HepG2 (cell line): ENCODE measurements around the gene PEAK3. TPM values are rescaled to one million over a fixed set of nuclear protein-coding genes. Genes with fewer than 3 reads are reported as not detected.
A peak's percentile ranks its signal among the peaks of the same experiment; 100 is the strongest.

Experiments used
- ATF7-NPFF ChIP-seq: sonication (generic); formaldehyde crosslinking; IDR thresholded peaks from 2 replicates; pipeline ENCODE4 v1.8.1; 2023; ENCODE audit warnings: mild to moderate bottlenecking, low read depth, missing genetic modification reagents, moderate library complexity
- BCL6 ChIP-seq: IDR thresholded peaks from 2 replicates; pipeline ENCODE4 v1.6.1; 2016; ENCODE audit warnings: missing genetic modification reagents, missing compliant biosample characterization
- CCDC6 ChIP-seq: sonication (generic); formaldehyde crosslinking; IDR thresholded peaks from 2 replicates; pipeline ENCODE4 v1.8.1; 2022; ENCODE audit warnings: mild to moderate bottlenecking, missing genetic modification reagents, moderate library complexity
- CEBPB ChIP-seq: IDR thresholded peaks from 2 replicates; pipeline ENCODE4 v1.6.1; 2011; ENCODE audit warnings: low read depth, low read length, improper control_type of control experiment, borderline replicate concordance
- GATAD1 ChIP-seq: IDR thresholded peaks from 2 replicates; pipeline ENCODE4 v1.6.1; 2016; ENCODE audit warnings: missing genetic modification reagents, missing compliant biosample characterization
- GFI1 ChIP-seq: sonication (generic); formaldehyde crosslinking; IDR thresholded peaks from 2 replicates; pipeline ENCODE4 v1.5.0; 2020; ENCODE audit warnings: missing genetic modification reagents, mild to moderate bottlenecking, borderline replicate concordance
- HDAC1 ChIP-seq: sonication (generic); formaldehyde crosslinking; IDR thresholded peaks from 2 replicates; pipeline ENCODE4 v1.5.1; 2020; ENCODE audit warnings: mild to moderate bottlenecking, missing genetic modification reagents
- KMT2B ChIP-seq: IDR thresholded peaks from 2 replicates; pipeline ENCODE4 v1.6.1; 2016; ENCODE audit warnings: missing genetic modification reagents, missing compliant biosample characterization
- PHF21A ChIP-seq: sonication (generic); formaldehyde crosslinking; IDR thresholded peaks from 2 replicates; pipeline ENCODE4 v1.5.0; 2020; ENCODE audit warnings: mild to moderate bottlenecking, missing genetic modification reagents
- RAD21 ChIP-seq: fragments of 450-650 bp; formaldehyde crosslinking; IDR thresholded peaks from 2 replicates; pipeline ENCODE4 v1.5.0; 2020; ENCODE audit warnings: mild to moderate bottlenecking
- RCOR2 ChIP-seq: IDR thresholded peaks from 2 replicates; pipeline ENCODE4 v1.6.1; 2016; ENCODE audit warnings: missing biosample characterization, missing genetic modification reagents
- SIX4 ChIP-seq: sonication (generic); formaldehyde crosslinking; IDR thresholded peaks from 2 replicates; pipeline ENCODE4 v1.4.0; 2020; ENCODE audit warnings: missing genetic modification reagents
- SNAPC2 ChIP-seq: sonication (generic); formaldehyde crosslinking; IDR thresholded peaks from 2 replicates; pipeline ENCODE4 v1.8.1; 2022; ENCODE audit warnings: mild to moderate bottlenecking, missing genetic modification reagents
- SP1 ChIP-seq, 2 experiments: fragments of 450-650 bp in 1 of 2; sonication (generic) in 1 of 2; formaldehyde crosslinking in 1 of 2; IDR thresholded peaks; 2 replicates each; pipeline versions ENCODE4 v1.4.0 to v1.6.1; 2016 to 2020; ENCODE audit warnings: missing genetic modification reagents in 1 of 2
- TAF15 ChIP-seq: fragments of 200-400 bp; formaldehyde crosslinking; IDR thresholded peaks from one replicate; pipeline ENCODE4 v1.6.1; 2018; ENCODE audit warnings: mild to moderate bottlenecking, low read depth, low read length; ENCODE audit not compliant: poor library complexity, severe bottlenecking
- TBX2 ChIP-seq: sonication (generic); formaldehyde crosslinking; IDR thresholded peaks from 2 replicates; pipeline ENCODE4 v1.5.0; 2020; ENCODE audit warnings: missing genetic modification reagents, mild to moderate bottlenecking, borderline replicate concordance
- ZFAT ChIP-seq: sonication (generic); formaldehyde crosslinking; conservative IDR thresholded peaks from 2 replicates; pipeline ENCODE4 v1.8.1; 2023; ENCODE audit warnings: missing genetic modification reagents, inconsistent platforms
- ZNF225 ChIP-seq: sonication (generic); formaldehyde crosslinking; IDR thresholded peaks from 2 replicates; pipeline ENCODE4 v1.4.0; 2020; ENCODE audit warnings: mild to moderate bottlenecking, missing genetic modification reagents
- ZNF3 ChIP-seq: IDR thresholded peaks from 2 replicates; pipeline ENCODE4 v1.7.0; 2017; ENCODE audit warnings: inconsistent platforms
- ZNF619 ChIP-seq: sonication (generic); formaldehyde crosslinking; IDR thresholded peaks from 2 replicates; pipeline ENCODE4 v1.4.0; 2020; ENCODE audit warnings: mild to moderate bottlenecking, missing genetic modification reagents
- ZNF652 ChIP-seq: IDR thresholded peaks from 2 replicates; pipeline ENCODE4 v1.6.1; 2016; ENCODE audit warnings: low read depth, borderline replicate concordance
- ZNF7 ChIP-seq: IDR thresholded peaks from 2 replicates; pipeline ENCODE4 v1.6.1; 2016; ENCODE audit warnings: missing biosample characterization, missing genetic modification reagents
- ZNF788 ChIP-seq: sonication (generic); formaldehyde crosslinking; IDR thresholded peaks from 2 replicates; pipeline ENCODE4 v1.5.0; 2020; ENCODE audit warnings: mild to moderate bottlenecking, missing genetic modification reagents, borderline replicate concordance
- ZNF841 ChIP-seq: sonication (generic); formaldehyde crosslinking; IDR thresholded peaks from 2 replicates; pipeline ENCODE4 v1.8.1; 2023; ENCODE audit warnings: missing genetic modification reagents, borderline replicate concordance
- polyA plus RNA-seq, 8 experiments: library from polyadenylated mRNA; depleted of rRNA in 3 of 8; stranded (reverse) in 7 of 8; unstranded in 1 of 8; fragments of >200 nt; fragmentation: Illumina TruSeq in 4 of 8; extraction: Trizol in 4 of 8; gene quantifications; 2 replicates each; pipeline versions ENCODE4 v1.2.1 to v1.2.3, GENCODE V29; 2011 to 2016; ENCODE audit warnings: low read depth in 4 of 8, missing spikeins in 1 of 8, mixed read lengths in 1 of 8; ENCODE audit not compliant: insufficient read depth in 1 of 8
- total RNA-seq, 5 experiments: library from RNA; depleted of rRNA; stranded (reverse); fragments of >200 nt; fragmentation: Illumina TruSeq; extraction: Trizol; gene quantifications; 2 replicates each; pipeline ENCODE4 v1.2.3, GENCODE V29; 2016; ENCODE audit warnings: low read depth in 1 of 5
- TF ChIP-seq, protein P1 (sequence below): IDR thresholded peaks from 2 replicates; pipeline ENCODE4 v1.6.1; 2012; ENCODE audit warnings: low read length, improper control_type of control experiment
- TF ChIP-seq, protein P2 (sequence below): sonication (generic); formaldehyde crosslinking; IDR thresholded peaks from 2 replicates; pipeline ENCODE4 v1.8.1; 2023; ENCODE audit warnings: mild to moderate bottlenecking, missing genetic modification reagents
- TF ChIP-seq, protein P3 (sequence below): sonication (generic); formaldehyde crosslinking; IDR thresholded peaks from 2 replicates; pipeline ENCODE4 v1.5.0; 2020; ENCODE audit warnings: mild to moderate bottlenecking, missing genetic modification reagents

The PEAK3 gene
- total and polyA plus RNA-seq, 2 of the 13 experiments (the other 11 are each of a cell fraction or from before 2014, with no cell fraction given): not detected

DNA sequence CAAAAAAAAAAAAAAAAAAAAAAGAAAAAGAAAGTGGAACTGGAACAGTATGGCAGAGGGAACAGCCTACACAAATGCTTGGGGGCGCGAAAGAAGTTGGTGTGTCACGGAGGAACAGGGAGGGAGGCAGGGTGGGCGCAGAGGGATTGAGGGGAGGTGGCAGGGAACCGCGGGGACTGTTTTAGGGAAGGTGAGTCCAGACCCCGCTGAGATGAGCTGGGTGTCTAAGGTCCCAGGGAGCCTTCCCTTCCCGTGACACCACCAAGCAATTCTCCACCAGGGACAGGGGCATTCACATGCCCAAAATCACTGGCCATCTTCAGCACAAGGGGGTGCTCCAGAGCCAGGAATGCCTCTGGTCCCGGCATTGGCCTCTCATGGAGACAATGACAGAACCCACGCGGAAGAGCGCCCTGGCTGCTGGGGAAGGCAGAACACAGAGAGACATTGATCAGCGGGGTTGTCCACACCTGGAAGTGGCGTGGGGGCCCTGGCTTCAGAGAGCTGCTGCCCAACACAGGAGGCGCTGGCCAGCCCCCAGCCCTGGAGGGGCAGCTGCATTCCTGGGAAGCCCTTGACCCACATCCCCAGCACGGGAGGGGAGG is 6.9 kb downstream of the PEAK3 start (continued):
- TF ChIP-seq RAD21 (CRISPR knock-in tag): peak; percentile 77
- TF ChIP-seq, protein P1, sequence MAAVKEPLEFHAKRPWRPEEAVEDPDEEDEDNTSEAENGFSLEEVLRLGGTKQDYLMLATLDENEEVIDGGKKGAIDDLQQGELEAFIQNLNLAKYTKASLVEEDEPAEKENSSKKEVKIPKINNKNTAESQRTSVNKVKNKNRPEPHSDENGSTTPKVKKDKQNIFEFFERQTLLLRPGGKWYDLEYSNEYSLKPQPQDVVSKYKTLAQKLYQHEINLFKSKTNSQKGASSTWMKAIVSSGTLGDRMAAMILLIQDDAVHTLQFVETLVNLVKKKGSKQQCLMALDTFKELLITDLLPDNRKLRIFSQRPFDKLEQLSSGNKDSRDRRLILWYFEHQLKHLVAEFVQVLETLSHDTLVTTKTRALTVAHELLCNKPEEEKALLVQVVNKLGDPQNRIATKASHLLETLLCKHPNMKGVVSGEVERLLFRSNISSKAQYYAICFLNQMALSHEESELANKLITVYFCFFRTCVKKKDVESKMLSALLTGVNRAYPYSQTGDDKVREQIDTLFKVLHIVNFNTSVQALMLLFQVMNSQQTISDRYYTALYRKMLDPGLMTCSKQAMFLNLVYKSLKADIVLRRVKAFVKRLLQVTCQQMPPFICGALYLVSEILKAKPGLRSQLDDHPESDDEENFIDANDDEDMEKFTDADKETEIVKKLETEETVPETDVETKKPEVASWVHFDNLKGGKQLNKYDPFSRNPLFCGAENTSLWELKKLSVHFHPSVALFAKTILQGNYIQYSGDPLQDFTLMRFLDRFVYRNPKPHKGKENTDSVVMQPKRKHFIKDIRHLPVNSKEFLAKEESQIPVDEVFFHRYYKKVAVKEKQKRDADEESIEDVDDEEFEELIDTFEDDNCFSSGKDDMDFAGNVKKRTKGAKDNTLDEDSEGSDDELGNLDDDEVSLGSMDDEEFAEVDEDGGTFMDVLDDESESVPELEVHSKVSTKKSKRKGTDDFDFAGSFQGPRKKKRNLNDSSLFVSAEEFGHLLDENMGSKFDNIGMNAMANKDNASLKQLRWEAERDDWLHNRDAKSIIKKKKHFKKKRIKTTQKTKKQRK: no peak
- no peak for TF ChIP-seq ZNF225
- no peak for TF ChIP-seq ZNF652 (CRISPR knock-in tag)
- TF ChIP-seq ZNF7 (CRISPR knock-in tag): no peak
- TF ChIP-seq SNAPC2: no peak
- TF ChIP-seq CCDC6 (CRISPR knock-in tag): no peak
- TF ChIP-seq ZNF3 (CRISPR knock-in tag): no peak
- TF ChIP-seq, protein P2, sequence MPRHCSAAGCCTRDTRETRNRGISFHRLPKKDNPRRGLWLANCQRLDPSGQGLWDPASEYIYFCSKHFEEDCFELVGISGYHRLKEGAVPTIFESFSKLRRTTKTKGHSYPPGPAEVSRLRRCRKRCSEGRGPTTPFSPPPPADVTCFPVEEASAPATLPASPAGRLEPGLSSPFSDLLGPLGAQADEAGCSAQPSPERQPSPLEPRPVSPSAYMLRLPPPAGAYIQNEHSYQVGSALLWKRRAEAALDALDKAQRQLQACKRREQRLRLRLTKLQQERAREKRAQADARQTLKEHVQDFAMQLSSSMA (CRISPR knock-in tag): no peak
- no peak for TF ChIP-seq ZNF619 (CRISPR knock-in tag)
- TF ChIP-seq GFI1: no peak
- TF ChIP-seq ZNF841 (CRISPR knock-in tag): no peak
- no peak for TF ChIP-seq CEBPB
- TF ChIP-seq ZFAT (CRISPR knock-in tag): no peak
- no peak for TF ChIP-seq RCOR2 (CRISPR knock-in tag)
- TF ChIP-seq ATF7-NPFF: peak; percentile 42; the same call in 1 of the 2 replicates
- TF ChIP-seq TAF15: no peak
- TF ChIP-seq HDAC1 (CRISPR knock-in tag): 0 out of 2 replicates have a peak, but pooled peaks have one; percentile 24
- no peak for TF ChIP-seq PHF21A
- peak; percentile 51; the same call in 1 of the 2 replicates for TF ChIP-seq TBX2 (CRISPR knock-in tag)
- no peak for TF ChIP-seq GATAD1 (CRISPR knock-in tag)
- no peak; the same call in 1 of the 2 replicates for TF ChIP-seq ZNF788 (CRISPR knock-in tag)
- TF ChIP-seq KMT2B (CRISPR knock-in tag): no peak
- TF ChIP-seq, protein P3, sequence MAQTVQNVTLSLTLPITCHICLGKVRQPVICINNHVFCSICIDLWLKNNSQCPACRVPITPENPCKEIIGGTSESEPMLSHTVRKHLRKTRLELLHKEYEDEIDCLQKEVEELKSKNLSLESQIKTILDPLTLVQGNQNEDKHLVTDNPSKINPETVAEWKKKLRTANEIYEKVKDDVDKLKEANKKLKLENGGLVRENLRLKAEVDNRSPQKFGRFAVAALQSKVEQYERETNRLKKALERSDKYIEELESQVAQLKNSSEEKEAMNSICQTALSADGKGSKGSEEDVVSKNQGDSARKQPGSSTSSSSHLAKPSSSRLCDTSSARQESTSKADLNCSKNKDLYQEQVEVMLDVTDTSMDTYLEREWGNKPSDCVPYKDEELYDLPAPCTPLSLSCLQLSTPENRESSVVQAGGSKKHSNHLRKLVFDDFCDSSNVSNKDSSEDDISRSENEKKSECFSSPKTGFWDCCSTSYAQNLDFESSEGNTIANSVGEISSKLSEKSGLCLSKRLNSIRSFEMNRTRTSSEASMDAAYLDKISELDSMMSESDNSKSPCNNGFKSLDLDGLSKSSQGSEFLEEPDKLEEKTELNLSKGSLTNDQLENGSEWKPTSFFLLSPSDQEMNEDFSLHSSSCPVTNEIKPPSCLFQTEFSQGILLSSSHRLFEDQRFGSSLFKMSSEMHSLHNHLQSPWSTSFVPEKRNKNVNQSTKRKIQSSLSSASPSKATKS (CRISPR knock-in tag): no peak
- no peak for TF ChIP-seq BCL6 (CRISPR knock-in tag)
- TF ChIP-seq SIX4: no peak
- no peak for TF ChIP-seq SP1 (IDR thresholded peaks at IDR 0.05)
- no peak for TF ChIP-seq SP1 (CRISPR knock-in tag; IDR thresholded peaks at IDR 0.05)
